ENCODE measurements around the gene FLT4.

DNA sequence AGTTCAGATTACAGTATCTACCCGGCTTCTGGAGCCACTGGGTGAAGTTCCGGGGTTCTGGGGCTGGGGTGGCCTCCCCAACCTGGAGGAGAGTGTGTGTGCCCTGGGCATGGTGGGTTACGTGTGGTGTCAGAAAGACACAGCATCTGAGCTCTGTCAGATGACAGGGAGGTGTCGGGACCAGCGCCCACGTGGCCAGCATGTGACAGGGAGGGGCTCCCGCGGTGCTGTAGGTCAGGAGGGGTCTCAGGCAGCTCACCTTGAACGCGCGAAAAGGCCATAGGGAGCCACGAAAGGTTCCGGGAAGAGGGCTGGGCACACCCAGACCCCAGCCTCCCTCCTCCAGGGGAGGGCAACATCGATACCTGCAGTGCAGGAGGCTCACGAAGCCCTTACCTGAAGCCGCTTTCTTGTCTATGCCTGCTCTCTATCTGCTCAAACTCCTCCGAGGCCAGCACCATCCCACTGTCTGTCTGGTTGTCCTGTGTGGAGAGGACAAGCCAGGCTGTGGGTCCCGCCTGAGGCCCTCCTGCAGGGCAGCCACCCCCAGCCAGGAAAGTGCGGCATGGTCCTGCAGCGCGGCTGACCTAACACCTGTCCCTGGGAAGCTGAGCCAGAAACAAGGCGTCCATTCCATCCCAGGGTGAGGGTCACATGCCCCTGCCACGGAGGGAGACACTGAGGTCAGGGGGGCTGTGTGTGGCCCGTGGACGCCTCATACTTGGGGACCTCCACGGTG is 40.7 kb downstream of the FLT4 start:
- TF ChIP-seq, protein P1, sequence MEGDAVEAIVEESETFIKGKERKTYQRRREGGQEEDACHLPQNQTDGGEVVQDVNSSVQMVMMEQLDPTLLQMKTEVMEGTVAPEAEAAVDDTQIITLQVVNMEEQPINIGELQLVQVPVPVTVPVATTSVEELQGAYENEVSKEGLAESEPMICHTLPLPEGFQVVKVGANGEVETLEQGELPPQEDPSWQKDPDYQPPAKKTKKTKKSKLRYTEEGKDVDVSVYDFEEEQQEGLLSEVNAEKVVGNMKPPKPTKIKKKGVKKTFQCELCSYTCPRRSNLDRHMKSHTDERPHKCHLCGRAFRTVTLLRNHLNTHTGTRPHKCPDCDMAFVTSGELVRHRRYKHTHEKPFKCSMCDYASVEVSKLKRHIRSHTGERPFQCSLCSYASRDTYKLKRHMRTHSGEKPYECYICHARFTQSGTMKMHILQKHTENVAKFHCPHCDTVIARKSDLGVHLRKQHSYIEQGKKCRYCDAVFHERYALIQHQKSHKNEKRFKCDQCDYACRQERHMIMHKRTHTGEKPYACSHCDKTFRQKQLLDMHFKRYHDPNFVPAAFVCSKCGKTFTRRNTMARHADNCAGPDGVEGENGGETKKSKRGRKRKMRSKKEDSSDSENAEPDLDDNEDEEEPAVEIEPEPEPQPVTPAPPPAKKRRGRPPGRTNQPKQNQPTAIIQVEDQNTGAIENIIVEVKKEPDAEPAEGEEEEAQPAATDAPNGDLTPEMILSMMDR (IDR thresholded peaks at IDR 0.05; ENCODE audit: low read depth, low read length, poor library complexity, severe bottlenecking) = no peak
- TF ChIP-seq EZH2phosphoT487 (IDR thresholded peaks at IDR 0.05; ENCODE audit: borderline replicate concordance, low read length) = no peak

Data from DOHH2 (cell line).